Fibroblast of lung (primary cell): ENCODE data around the gene NDUFA13.

Experiments used
- EZH2 ChIP-seq: IDR thresholded peaks from 2 replicates; pipeline ENCODE4 v1.5.1; 2012; ENCODE audit warnings: low read length, control low read depth, mild to moderate bottlenecking; ENCODE audit errors: missing control alignments
- TF ChIP-seq, protein P1 (sequence below), 2 donors: IDR thresholded peaks in 1 of 2; conservative IDR thresholded peaks in 1 of 2; 1 replicate in 1 of 2; 2 replicates in 1 of 2; pipeline ENCODE4 v1.5.1; 2011 to 2012; ENCODE audit warnings: low read length in 2 of 2, control low read depth in 1 of 2, inconsistent platforms in 1 of 2, low read depth in 1 of 2, mild to moderate bottlenecking in 1 of 2

DNA sequence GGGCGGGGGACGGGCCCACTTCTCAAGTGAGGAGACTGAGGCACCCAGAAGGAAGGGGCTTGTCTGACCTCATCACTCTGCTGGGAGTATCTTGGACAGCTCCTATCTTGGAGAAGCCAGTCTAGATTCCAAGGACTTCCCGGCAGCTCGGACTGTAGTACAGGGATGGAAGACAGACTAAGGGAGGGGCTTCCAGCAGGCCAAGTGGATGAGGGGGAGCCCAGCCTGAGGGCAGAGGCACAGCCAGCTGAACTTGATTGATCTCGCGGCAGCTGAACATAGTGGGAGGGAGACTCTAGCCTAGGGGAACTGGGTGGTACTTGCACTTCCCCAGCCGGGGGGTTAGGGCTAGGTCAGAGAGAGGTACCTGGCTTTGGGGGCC is 22.8 kb downstream of the NDUFA13 start:
- TF ChIP-seq, protein P1, sequence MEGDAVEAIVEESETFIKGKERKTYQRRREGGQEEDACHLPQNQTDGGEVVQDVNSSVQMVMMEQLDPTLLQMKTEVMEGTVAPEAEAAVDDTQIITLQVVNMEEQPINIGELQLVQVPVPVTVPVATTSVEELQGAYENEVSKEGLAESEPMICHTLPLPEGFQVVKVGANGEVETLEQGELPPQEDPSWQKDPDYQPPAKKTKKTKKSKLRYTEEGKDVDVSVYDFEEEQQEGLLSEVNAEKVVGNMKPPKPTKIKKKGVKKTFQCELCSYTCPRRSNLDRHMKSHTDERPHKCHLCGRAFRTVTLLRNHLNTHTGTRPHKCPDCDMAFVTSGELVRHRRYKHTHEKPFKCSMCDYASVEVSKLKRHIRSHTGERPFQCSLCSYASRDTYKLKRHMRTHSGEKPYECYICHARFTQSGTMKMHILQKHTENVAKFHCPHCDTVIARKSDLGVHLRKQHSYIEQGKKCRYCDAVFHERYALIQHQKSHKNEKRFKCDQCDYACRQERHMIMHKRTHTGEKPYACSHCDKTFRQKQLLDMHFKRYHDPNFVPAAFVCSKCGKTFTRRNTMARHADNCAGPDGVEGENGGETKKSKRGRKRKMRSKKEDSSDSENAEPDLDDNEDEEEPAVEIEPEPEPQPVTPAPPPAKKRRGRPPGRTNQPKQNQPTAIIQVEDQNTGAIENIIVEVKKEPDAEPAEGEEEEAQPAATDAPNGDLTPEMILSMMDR (conservative IDR thresholded peaks at IDR 0.05 in 1 of 2, IDR thresholded peaks at IDR 0.05 in 1 of 2; ENCODE audit: low read depth in 1 of 2, low read length in 2 of 2) = no peak
- TF ChIP-seq EZH2 = no peak
